ENCODE data around the gene SLC48A1.
A peak's percentile ranks its signal among the peaks of the same experiment; 100 is the strongest.

SLC48A1 gene

GRCh38 chr12:47773858-47774580, 981 bp downstream of the SLC48A1 start:
- CTCF ChIA-PET: interaction anchor here (1.1 to 5.2 kb wide), 2 partner anchors 31 to 64 kb away, joined by 3 to 40 read pairs; no protein-coding TSS in a partner anchor
- POLR2A ChIA-PET: interaction anchor here (1.1 to 1.8 kb wide), 3 partner anchors 8 to 64 kb away, joined by 3 to 8 read pairs (median 4); no protein-coding TSS in a partner anchor
- DNase-seq (ENCODE audit: extremely low spot score): peak; percentile 18
- TF ChIP-seq ELF4 (IDR thresholded peaks at IDR 0.05) (no peak), SUZ12 (IDR thresholded peaks at IDR 0.05) (no peak), FOXK2 (IDR thresholded peaks at IDR 0.05) (no peak), ARNT (IDR thresholded peaks at IDR 0.05) (no peak), LEF1 (IDR thresholded peaks at IDR 0.05; ENCODE audit: borderline replicate concordance) (no peak), FOXA1 (IDR thresholded peaks at IDR 0.05) (no peak), ZNF384 (IDR thresholded peaks at IDR 0.05) (no peak), NFRKB (IDR thresholded peaks at IDR 0.05) (no peak), HDGF (IDR thresholded peaks at IDR 0.05; ENCODE audit: borderline replicate concordance) (no peak)

- CTCF ChIA-PET: interaction anchor here (1.1 to 5.2 kb wide), 2 partner anchors 32 to 64 kb away, joined by 3 to 40 read pairs; no protein-coding TSS in a partner anchor
- TF ChIP-seq FOXA1 (IDR thresholded peaks at IDR 0.05) (no peak), CTBP1 (IDR thresholded peaks at IDR 0.05; ENCODE audit: borderline replicate concordance) (no peak), TARDBP (IDR thresholded peaks at IDR 0.05) (no peak)
- no peak for DNase-seq (ENCODE audit: extremely low spot score)
- POLR2A ChIA-PET: no interaction called here
Measured at GRCh38 chr12:47774663-47775062, 1.6 kb downstream of the SLC48A1 start.

DNA sequence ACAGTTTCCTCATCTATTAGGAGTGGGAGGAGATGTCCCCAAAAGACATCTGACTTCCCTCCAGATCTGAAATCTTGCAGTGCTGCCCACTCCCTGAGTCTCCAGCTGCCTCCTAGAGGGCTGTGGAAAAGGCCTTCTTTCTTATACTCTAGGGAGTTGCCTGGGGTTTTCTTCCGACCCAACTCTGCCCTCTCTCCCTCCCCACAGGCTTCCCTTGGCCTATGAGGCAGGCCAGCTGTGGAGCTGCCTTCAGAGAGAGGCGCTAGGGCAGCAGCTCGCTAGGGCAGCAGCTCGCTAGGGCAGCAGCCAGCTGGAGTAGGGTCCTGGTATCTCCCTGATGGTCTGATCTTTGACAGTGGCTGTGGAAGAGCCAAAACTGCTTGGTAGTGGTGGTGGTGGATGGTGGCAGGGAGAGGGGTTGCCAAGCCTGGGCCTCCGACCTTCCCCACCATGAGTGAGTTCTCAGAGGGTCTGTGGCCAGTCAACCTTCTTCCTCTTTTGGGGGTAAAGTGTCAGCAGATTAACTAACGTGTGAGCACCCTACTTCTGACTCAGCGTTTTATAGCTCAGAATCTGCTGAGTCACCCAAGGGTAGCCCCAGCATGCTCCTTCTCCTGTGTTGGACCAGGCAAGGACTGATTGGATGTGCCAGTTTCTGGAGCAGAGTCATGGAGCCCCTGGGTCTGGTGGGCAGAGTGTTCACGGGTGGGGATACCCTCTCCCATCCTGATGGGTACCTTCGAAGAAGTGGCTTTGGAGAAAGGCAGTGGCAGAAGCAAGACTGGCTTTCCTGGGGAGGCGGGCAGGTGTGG, 2.3 kb downstream of the SLC48A1 start:
- no peak for DNase-seq (ENCODE audit: extremely low spot score)
- no peak for TF ChIP-seq HDGF (IDR thresholded peaks at IDR 0.05; ENCODE audit: borderline replicate concordance)
- no peak for TF ChIP-seq BHLHE40 (IDR thresholded peaks at IDR 0.05; ENCODE audit: borderline replicate concordance)
- no peak for TF ChIP-seq FOXM1 (IDR thresholded peaks at IDR 0.05; ENCODE audit: borderline replicate concordance)
- no peak for TF ChIP-seq ARNT (IDR thresholded peaks at IDR 0.05)
- TF ChIP-seq, protein P1, sequence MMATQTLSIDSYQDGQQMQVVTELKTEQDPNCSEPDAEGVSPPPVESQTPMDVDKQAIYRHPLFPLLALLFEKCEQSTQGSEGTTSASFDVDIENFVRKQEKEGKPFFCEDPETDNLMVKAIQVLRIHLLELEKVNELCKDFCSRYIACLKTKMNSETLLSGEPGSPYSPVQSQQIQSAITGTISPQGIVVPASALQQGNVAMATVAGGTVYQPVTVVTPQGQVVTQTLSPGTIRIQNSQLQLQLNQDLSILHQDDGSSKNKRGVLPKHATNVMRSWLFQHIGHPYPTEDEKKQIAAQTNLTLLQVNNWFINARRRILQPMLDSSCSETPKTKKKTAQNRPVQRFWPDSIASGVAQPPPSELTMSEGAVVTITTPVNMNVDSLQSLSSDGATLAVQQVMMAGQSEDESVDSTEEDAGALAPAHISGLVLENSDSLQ (IDR thresholded peaks at IDR 0.05): no peak
- no peak for TF ChIP-seq ELF4 (IDR thresholded peaks at IDR 0.05)
- no peak for TF ChIP-seq SUZ12 (IDR thresholded peaks at IDR 0.05)
- no peak for TF ChIP-seq TARDBP (IDR thresholded peaks at IDR 0.05)
- no peak for TF ChIP-seq ZNF384 (IDR thresholded peaks at IDR 0.05)
- no peak for TF ChIP-seq L3MBTL2 (conservative IDR thresholded peaks at IDR 0.05)
- no peak for TF ChIP-seq NFRKB (IDR thresholded peaks at IDR 0.05)
- CTCF ChIA-PET: interaction anchor here (1.1 to 5.2 kb wide), 4 partner anchors 9 to 63 kb away, joined by 3 to 40 read pairs (median 6); no protein-coding TSS in a partner anchor
- POLR2A ChIA-PET: interaction anchor here (1.4 to 2.5 kb wide), 2 partner anchors 32 to 69 kb away, joined by 4 to 6 read pairs; partner anchors contain the start of gene RPAP3

GRCh38 chr12:47776471-47777143, 3.6 kb downstream of the SLC48A1 start:
- DNase-seq (ENCODE audit: extremely low spot score): no peak
- ChIA-PET CTCF (interaction anchor here (0.6 to 5.2 kb wide), 6 partner anchors 10 to 62 kb away, joined by 3 to 40 read pairs (median 7); no protein-coding TSS in a partner anchor), POLR2A (interaction anchor here (1.4 to 2.5 kb wide), 3 partner anchors 10 to 71 kb away, joined by 3 to 6 read pairs (median 4); partner anchors contain the start of gene RPAP3)
- TF ChIP-seq LEF1 (IDR thresholded peaks at IDR 0.05; ENCODE audit: borderline replicate concordance): no peak
- TF ChIP-seq HDGF (IDR thresholded peaks at IDR 0.05; ENCODE audit: borderline replicate concordance): no peak
- TF ChIP-seq SP1 (IDR thresholded peaks at IDR 0.05): no peak
- TF ChIP-seq FOXM1 (IDR thresholded peaks at IDR 0.05; ENCODE audit: borderline replicate concordance): no peak
- no peak for TF ChIP-seq TARDBP (IDR thresholded peaks at IDR 0.05)
- no peak for TF ChIP-seq FOXK2 (IDR thresholded peaks at IDR 0.05)
- no peak for TF ChIP-seq L3MBTL2 (conservative IDR thresholded peaks at IDR 0.05)
- no peak for TF ChIP-seq ARNT (IDR thresholded peaks at IDR 0.05)
- TF ChIP-seq ELF4 (IDR thresholded peaks at IDR 0.05): no peak
- TF ChIP-seq BHLHE40 (IDR thresholded peaks at IDR 0.05; ENCODE audit: borderline replicate concordance): no peak
- no peak for TF ChIP-seq CTBP1 (IDR thresholded peaks at IDR 0.05; ENCODE audit: borderline replicate concordance)
- no peak for TF ChIP-seq SUZ12 (IDR thresholded peaks at IDR 0.05)
- TF ChIP-seq, protein P1 (IDR thresholded peaks at IDR 0.05): no peak
- TF ChIP-seq NFRKB (IDR thresholded peaks at IDR 0.05): no peak
- no peak for TF ChIP-seq ZNF384 (IDR thresholded peaks at IDR 0.05)
- TF ChIP-seq FOXA1 (IDR thresholded peaks at IDR 0.05): no peak

- ChIA-PET CTCF (interaction anchor here (0.6 to 5.2 kb wide), 6 partner anchors 10 to 841 kb away, joined by 4 to 40 read pairs (median 7); no protein-coding TSS in a partner anchor), POLR2A (interaction anchor here (1.4 to 2.5 kb wide), 3 partner anchors 11 to 71 kb away, joined by 3 to 6 read pairs (median 4); partner anchors contain the start of gene RPAP3)
- no peak for DNase-seq (ENCODE audit: extremely low spot score)
- no peak for TF ChIP-seq HDGF (IDR thresholded peaks at IDR 0.05; ENCODE audit: borderline replicate concordance)
- no peak for TF ChIP-seq SUZ12 (IDR thresholded peaks at IDR 0.05)
- TF ChIP-seq, protein P1 (IDR thresholded peaks at IDR 0.05): no peak
- TF ChIP-seq TARDBP (IDR thresholded peaks at IDR 0.05): no peak
- TF ChIP-seq CTBP1 (IDR thresholded peaks at IDR 0.05; ENCODE audit: borderline replicate concordance): no peak
- no peak for TF ChIP-seq FOXM1 (IDR thresholded peaks at IDR 0.05; ENCODE audit: borderline replicate concordance)
- no peak for TF ChIP-seq FOXK2 (IDR thresholded peaks at IDR 0.05)
- TF ChIP-seq ARNT (IDR thresholded peaks at IDR 0.05): no peak
- no peak for TF ChIP-seq L3MBTL2 (conservative IDR thresholded peaks at IDR 0.05)
- no peak for TF ChIP-seq BHLHE40 (IDR thresholded peaks at IDR 0.05; ENCODE audit: borderline replicate concordance)
- TF ChIP-seq NFRKB (IDR thresholded peaks at IDR 0.05): no peak
- no peak for TF ChIP-seq ELF4 (IDR thresholded peaks at IDR 0.05)
Measured at GRCh38 chr12:47777151-47777550, 4.1 kb downstream of the SLC48A1 start.

Measured in HEK293T (cell line).